Right lobe of liver (tissue), 6 donors: Measurements from ENCODE around the gene ZBTB25. TPM values are rescaled to one million over a fixed set of nuclear protein-coding genes. Genes with fewer than 3 reads are reported as not detected.

Experiments
- ATAC-seq, 4 donors: fragments of 200-7000 bp; cut with Tn5 transposase; one replicate each; pipeline ENCODE4 v1.9.1; 2020; ENCODE audit warnings: mild to moderate bottlenecking in 4 of 4, moderate library complexity in 4 of 4
- DNase-seq, 3 donors: peaks; one replicate each; pipeline ENCODE4 v3.0.0-alpha.2; 2020
- H3K27ac ChIP-seq, 3 donors: fragments of 200-600 bp; one replicate each; pipeline ENCODE4 v1.8.0; 2022
- H3K27me3 ChIP-seq, 2 donors: fragments of 200-600 bp; one replicate each; pipeline ENCODE4 v1.8.0; 2022
- H3K36me3 ChIP-seq, 4 donors: fragments of 200-600 bp; sonication (generic) in 1 of 4; one replicate each; pipeline versions ENCODE4 v1.5.1 to v1.8.0; 2017 to 2022; ENCODE audit warnings: control low read depth in 1 of 4
- H3K4me1 ChIP-seq, 4 donors: fragments of 200-600 bp; sonication (generic) in 1 of 4; one replicate each; pipeline versions ENCODE4 v1.5.1 to v1.8.0; 2017 to 2022; ENCODE audit warnings: control low read depth in 1 of 4
- H3K4me3 ChIP-seq, 3 donors: fragments of 200-600 bp; one replicate each; pipeline ENCODE4 v1.8.0; 2022
- H3K9me3 ChIP-seq, 4 donors: fragments of 200-600 bp; sonication (generic) in 1 of 4; one replicate each; pipeline versions ENCODE4 v1.5.1 to v1.8.0; 2017 to 2022; ENCODE audit warnings: control low read depth in 1 of 4
- POLR2A ChIP-seq: fragments of 450-650 bp; IDR thresholded peaks from one replicate; pipeline ENCODE4 v1.6.1; 2017; ENCODE audit warnings: antibody characterized with exemption, mild to moderate bottlenecking
- WGBS: methylation state at CpG from one replicate; pipeline ENCODE4 v1.1.6; 2018; ENCODE audit warnings: low coverage, low lambda C conversion rate; ENCODE audit not compliant: insufficient coverage; ENCODE audit errors: missing lambda C conversion rate; 5-methylcytosine and 5-hydroxymethylcytosine counted together
- intact Hi-C, 2 donors: fragments of 100-400 bp; cut with DNase I; formaldehyde crosslinking; loops; one replicate each; pipeline versions ENCODE4 v1.11.2 to v1.14.1; 2022
- total RNA-seq, 6 experiments: library from RNA; depleted of rRNA in 2 of 6; stranded (reverse); fragments of >200 nt in 2 of 6; fragmentation: NEBNext Ultra II Directional in 3 of 6; extraction: Animal tissue kit (Norgen Biotek cat#: 25700) in 3 of 6; gene quantifications; one replicate each; pipeline versions ENCODE4 v1.1.0 to v1.2.4, GENCODE V29; 2016 to 2023
- TF ChIP-seq, protein P1 (sequence below), 4 donors: fragments of 200-600 bp in 3 of 4; fragments of 450-650 bp in 1 of 4; IDR thresholded peaks; one replicate each; pipeline versions ENCODE4 v1.5.1 to v1.8.0; 2016 to 2022; ENCODE audit warnings: antibody characterized with exemption in 4 of 4, mild to moderate bottlenecking in 2 of 4
- donor health status: DM: no; HTN: yes; CAD: no.
- donor health status: DM: no; HTN: no; CAD: no.
- donor health status: DM: no; HTN: no; CAD: no.
- donor health status: DM: no; HTN: yes; CAD: no.
- donor health status: DM: no; HTN: yes; CAD: no.

ZBTB25 gene
- total RNA-seq, 6 experiments from 2014 or later, result 5.5 to 6.2 (median 5.7) TPM

DNA sequence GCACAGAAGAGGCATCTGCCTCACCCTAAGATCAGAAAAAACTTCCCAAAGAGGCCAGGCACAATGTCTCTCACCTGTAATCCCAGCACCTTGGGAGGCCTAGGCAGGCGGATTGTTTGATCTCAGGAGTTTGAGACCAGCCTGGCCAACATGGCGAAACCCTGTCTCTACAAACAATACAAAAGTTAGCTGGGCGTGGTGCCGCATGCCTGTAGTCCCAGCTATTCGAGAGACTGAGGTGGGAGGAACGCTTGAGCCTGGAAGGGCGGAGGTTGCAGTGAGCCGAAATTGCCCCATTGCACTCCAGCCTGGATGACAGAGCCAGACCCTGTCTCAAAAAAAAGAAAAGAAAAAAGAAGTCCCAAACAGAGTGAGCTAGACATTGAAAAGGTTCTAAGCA lies 5.4 kb upstream of the ZBTB25 start:
- ATAC-seq (no peak), DNase-seq (no peak)

DNA sequence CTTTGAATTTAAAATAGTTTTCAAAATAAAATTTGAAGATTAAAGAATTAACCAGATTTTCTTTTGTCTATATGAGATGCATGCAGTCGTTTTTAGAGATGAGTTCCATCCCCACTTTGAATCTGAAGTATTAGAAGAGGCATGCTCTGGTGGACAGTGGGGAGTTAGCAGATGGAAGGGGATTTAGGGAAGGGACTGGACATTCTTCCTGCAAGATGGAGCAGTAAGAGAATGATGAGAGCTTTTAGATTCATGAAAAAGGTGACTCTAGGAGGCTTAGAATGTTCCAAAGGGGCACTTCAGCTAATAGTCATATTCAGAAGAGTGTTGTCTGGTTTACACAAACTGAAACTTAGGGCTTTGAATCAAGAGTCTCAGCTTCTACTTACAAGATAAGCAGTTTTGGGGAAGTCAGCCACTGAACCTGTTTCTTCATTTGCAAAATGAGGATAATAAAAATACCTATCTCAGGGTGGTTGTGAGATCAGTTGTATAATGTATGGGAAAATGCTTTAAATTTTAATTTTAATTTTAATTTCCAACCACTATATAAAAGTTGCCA lies 4.7 kb upstream of the ZBTB25 start:
- Histone ChIP-seq H3K27me3 (no peaks in the 10 kb centered on the region), H3K36me3 (no peaks in the 10 kb centered on the region), H3K4me1 (peaks cover 0 to 31% (median 2%) of the 10 kb centered on the region in 4 donors), H3K4me3 (no peak overlapping the region), H3K27ac (no peak overlapping the region), H3K9me3 (no peaks in the 10 kb centered on the region)
- intact Hi-C loops, result no loop called here
- ATAC-seq (no peak), DNase-seq (no peak)
- WGBS, result 26% methylated on average over 1 of the region's 1 CpG
- no peak for TF ChIP-seq POLR2A
- TF ChIP-seq, protein P1, sequence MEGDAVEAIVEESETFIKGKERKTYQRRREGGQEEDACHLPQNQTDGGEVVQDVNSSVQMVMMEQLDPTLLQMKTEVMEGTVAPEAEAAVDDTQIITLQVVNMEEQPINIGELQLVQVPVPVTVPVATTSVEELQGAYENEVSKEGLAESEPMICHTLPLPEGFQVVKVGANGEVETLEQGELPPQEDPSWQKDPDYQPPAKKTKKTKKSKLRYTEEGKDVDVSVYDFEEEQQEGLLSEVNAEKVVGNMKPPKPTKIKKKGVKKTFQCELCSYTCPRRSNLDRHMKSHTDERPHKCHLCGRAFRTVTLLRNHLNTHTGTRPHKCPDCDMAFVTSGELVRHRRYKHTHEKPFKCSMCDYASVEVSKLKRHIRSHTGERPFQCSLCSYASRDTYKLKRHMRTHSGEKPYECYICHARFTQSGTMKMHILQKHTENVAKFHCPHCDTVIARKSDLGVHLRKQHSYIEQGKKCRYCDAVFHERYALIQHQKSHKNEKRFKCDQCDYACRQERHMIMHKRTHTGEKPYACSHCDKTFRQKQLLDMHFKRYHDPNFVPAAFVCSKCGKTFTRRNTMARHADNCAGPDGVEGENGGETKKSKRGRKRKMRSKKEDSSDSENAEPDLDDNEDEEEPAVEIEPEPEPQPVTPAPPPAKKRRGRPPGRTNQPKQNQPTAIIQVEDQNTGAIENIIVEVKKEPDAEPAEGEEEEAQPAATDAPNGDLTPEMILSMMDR (IDR thresholded peaks at IDR 0.05), result no peak

More for the DNA sequence above, 5.4 kb upstream of the ZBTB25 start:
- 82% methylated on average over 4 of the region's 8 CpGs for WGBS
- no peak overlapping the region for H3K4me3 ChIP-seq
- intact Hi-C loops, result no loop called here
- no peaks in the 10 kb centered on the region for H3K9me3 ChIP-seq
- H3K27ac ChIP-seq, result no peak overlapping the region
- no peaks in the 10 kb centered on the region for H3K36me3 ChIP-seq
- H3K4me1 ChIP-seq, result peaks cover 0 to 31% (median 2%) of the 10 kb centered on the region in 4 donors
- no peaks in the 10 kb centered on the region for H3K27me3 ChIP-seq
- no peak for TF ChIP-seq POLR2A
- TF ChIP-seq, protein P1 (IDR thresholded peaks at IDR 0.05), result no peak

DNA sequence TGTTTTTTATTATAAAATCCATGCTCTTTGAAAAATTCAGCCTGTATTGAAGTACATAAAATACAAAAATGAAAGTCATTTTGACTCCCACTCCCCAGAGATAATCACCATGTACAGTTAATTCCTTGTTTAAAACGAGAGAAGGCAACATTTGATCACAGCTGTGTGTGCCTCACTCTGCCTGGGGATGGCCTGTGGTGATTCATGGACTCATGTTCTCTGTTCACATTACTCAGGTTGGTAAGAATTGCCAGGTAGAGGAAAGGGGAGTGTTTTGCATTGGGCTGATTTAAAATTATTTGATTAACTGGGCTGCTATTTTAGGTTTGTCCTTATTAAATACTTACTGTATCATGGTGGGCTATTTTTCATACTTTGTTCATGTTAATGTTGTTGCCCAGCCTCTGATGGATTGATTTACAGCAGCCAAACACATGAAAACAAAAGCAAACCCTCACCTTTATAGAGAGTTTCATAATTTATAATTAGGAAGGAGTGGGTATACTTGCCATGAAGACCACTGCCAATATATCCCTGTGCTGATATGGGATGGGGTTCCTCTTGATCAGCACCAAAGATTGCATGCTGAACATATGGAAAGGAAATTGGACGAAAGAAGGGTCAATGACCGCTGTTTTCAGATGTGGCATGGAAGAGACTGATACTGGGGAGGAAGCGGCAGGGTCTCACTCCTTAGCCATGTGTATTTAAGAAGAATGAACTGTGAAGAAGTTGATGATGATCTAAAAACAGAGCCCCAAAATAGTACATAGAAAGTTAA lies 3.9 kb upstream of the ZBTB25 start:
- TF ChIP-seq POLR2A, result no peak
- TF ChIP-seq, protein P1 (IDR thresholded peaks at IDR 0.05), result no peak
- H3K27ac ChIP-seq, result peak overlapping the region in 2 of 3 donors; percentile 6 to 100
- WGBS, result 54% methylated on average over 4 of the region's 4 CpGs
- no peak for DNase-seq
- H3K9me3 ChIP-seq, result no peaks in the 10 kb centered on the region
- no peak overlapping the region for H3K4me3 ChIP-seq
- no peak for ATAC-seq
- no peaks in the 10 kb centered on the region for H3K27me3 ChIP-seq
- peaks cover 0 to 34% (median 2%) of the 10 kb centered on the region in 4 donors for H3K4me1 ChIP-seq
- H3K36me3 ChIP-seq, result no peaks in the 10 kb centered on the region
- intact Hi-C loops, result no loop called here

DNA sequence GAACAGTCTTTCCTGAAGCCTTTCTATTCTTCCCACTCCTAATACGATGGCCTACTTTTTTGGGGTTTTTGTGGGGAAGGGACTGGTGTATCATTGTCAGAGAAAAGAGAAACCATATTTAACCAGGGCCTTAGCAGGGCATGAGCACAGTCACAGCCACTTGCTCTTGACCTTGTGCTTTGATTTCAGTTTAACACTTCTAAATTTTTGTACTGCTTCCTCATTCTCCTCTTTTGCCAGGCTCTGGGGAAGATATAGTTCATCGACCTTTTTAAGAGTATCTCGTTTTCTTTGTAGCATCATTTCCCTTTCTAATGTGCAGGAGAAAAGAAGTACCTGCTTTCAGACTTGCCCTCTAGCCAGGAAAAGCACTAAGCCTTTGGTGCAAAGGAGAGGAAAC lies 3.1 kb upstream of the ZBTB25 start:
- peak overlapping the region in 2 of 3 donors; percentile 98 to 100 for H3K27ac ChIP-seq
- H3K9me3 ChIP-seq, result no peaks in the 10 kb centered on the region
- H3K36me3 ChIP-seq, result no peaks in the 10 kb centered on the region
- H3K4me3 ChIP-seq, result peak overlapping the region in 2 of 3 donors; percentile 84 to 88
- H3K27me3 ChIP-seq, result no peaks in the 10 kb centered on the region
- no peak for ATAC-seq
- no peak for DNase-seq
- peaks cover 0 to 42% (median 6%) of the 10 kb centered on the region in 4 donors for H3K4me1 ChIP-seq
- intact Hi-C loops, result no loop called here
- no peak for TF ChIP-seq POLR2A
- TF ChIP-seq, protein P1 (IDR thresholded peaks at IDR 0.05), result no peak
- 32% methylated on average over 3 of the region's 3 CpGs for WGBS
